ENCODE measurements around the gene DMRT3.
A peak's percentile ranks its signal among the peaks of the same experiment; 100 is the strongest.

The DMRT3 gene, protein sequence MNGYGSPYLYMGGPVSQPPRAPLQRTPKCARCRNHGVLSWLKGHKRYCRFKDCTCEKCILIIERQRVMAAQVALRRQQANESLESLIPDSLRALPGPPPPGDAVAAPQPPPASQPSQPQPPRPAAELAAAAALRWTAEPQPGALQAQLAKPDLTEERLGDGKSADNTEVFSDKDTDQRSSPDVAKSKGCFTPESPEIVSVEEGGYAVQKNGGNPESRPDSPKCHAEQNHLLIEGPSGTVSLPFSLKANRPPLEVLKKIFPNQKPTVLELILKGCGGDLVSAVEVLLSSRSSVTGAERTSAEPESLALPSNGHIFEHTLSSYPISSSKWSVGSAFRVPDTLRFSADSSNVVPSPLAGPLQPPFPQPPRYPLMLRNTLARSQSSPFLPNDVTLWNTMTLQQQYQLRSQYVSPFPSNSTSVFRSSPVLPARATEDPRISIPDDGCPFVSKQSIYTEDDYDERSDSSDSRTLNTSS

DNA sequence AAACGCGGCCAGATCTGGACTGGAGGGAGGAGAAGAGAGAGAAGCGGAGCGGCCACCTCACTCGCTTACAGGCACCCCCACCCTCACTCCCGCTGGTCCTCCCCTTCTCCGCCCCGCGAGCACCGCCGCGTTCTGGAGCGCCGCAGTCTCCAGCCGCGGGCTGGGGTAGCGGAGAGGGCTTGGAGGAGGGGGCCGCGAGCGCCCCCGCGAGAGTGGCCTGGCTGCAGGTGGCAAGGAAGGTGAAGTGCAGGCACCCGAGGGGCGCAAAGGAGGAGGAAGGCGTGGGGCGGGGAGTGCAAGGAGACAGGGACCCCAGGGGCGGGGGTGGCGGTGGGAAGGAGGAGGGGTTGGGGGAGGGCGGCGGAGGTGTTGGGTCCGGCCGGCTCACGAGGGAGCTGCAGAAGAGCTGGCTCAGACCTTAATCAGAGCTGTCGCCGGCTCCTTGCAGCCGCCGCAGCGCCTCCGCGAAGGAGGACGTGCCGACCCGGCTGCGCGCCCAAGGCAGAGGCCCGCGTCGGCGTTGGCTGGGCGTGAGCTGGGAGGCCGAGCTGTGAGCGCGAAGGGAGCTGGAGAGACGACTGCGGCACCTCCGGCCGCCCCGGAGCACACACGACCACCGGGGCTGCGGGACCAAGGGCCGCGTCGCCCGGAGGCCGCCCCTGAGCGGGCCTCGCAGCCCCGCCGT, at the start of gene DMRT3:
DMRT3 (plus strand) TSS at position 398 of the 685 bp plus-strand sequence. CDS start 347 bp downstream, outside the sequence.
- H3K27me3 Mint-ChIP-seq, result peaks cover 77% of the 10 kb centered on the region

DNA sequence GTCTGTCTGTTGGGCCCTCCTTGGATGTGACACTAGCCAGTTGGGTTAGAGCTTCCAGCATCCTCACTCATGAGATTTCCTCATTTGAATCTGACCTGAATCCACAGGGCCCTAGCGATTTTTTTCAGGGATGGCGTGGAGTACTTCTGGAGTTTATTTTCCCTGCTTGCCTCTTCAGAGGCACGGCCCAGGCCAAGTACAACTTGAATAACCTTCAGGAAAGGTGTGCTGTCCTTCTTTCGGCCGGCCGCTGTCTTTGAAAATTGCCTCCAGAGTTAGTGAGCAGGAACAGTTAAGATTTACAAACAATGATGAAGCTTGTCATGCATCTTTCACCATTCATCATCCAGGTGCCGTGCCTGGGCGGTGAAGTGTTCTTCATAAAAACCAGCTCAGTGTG, 49.5 kb upstream of the DMRT3 start:
- ATAC-seq, result no peak

More for the DNA sequence above, at the start of gene DMRT3:
- Mint-ChIP-seq H3K4me3 (peak within 1 kb of the TSS; percentile 14), H3K27ac (no peak within 1 kb of the TSS), H3K36me3 (ENCODE audit: low read depth) (no peaks in the 10 kb centered on the region), H3K9me3 (no peaks in the 10 kb centered on the region), H3K4me1 (peaks cover 12% of the 10 kb centered on the region)
- DNase-seq (no peak), ATAC-seq (peak; percentile 17)

DNA sequence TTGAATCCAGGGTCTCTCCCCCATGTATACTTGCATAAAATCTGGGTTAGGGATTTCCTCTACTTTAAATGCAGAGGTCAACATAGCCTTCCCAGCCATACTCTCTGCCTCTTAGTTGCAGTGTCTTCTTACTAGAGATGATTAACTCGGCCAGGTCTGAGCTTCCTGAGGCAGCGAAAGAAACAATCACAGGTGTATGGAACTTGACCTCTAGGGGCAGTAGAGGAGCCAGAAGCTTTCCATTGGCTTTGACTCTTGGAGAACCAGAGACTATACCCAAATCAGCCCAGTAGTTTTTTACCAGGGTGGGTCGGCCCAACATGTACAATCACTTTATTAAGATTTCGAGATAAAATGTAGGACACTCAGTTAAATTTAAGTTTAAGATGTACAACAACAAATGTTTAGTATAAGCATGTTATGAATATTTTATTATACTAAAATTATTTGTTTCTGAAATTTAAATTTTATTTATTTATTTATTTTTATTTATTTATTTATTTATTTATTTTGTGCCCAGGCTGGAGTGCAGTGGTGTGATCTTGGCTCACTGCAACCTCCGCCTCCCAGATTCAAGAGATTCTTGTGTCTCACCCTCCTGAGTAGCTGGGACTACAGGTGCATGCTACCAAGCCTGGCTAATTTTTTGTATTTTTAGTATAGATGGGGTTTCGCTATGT, 48.0 kb upstream of the DMRT3 start:
- DNase-seq (no peak), ATAC-seq (peak; percentile 52)
- Mint-ChIP-seq H3K27me3 (peaks cover 15% of the 10 kb centered on the region), H3K27ac (no peak overlapping the region), H3K36me3 (ENCODE audit: low read depth) (no peaks in the 10 kb centered on the region), H3K4me3 (no peak overlapping the region), H3K9me3 (no peaks in the 10 kb centered on the region), H3K4me1 (no peaks in the 10 kb centered on the region)

More for the DNA sequence above, 49.5 kb upstream of the DMRT3 start:
- H3K27ac Mint-ChIP-seq, result no peak overlapping the region
- no peak for DNase-seq
- H3K4me1 Mint-ChIP-seq, result no peaks in the 10 kb centered on the region
- no peaks in the 10 kb centered on the region for H3K9me3 Mint-ChIP-seq
- H3K4me3 Mint-ChIP-seq, result no peak overlapping the region
- H3K27me3 Mint-ChIP-seq, result peaks cover 18% of the 10 kb centered on the region
- no peaks in the 10 kb centered on the region for H3K36me3 Mint-ChIP-seq (ENCODE audit: low read depth)

DNA sequence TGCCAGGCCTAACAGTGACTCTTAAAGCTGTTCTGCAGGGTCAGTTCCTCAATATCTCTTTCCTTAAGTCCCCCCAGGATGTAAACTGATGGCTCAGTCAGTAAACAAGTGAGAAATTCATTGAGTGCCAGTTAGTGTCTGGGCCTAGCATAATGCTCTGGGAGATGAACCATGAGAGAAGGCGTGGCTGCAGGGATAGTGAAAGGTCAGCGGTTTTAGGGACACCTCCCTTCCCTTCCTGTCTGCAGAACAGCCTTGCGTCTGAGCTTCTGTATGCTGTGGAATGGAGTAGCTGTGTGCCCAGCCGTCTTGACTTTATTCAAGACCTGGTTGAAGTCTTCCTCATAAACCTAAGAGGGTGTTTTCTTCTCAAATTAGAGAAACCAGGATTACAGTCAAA, 46.7 kb upstream of the DMRT3 start:
- Mint-ChIP-seq H3K4me3 (no peak overlapping the region), H3K36me3 (ENCODE audit: low read depth) (no peaks in the 10 kb centered on the region), H3K27me3 (peaks cover 20% of the 10 kb centered on the region), H3K4me1 (no peaks in the 10 kb centered on the region), H3K9me3 (no peaks in the 10 kb centered on the region), H3K27ac (no peak overlapping the region)
- ATAC-seq (no peak), DNase-seq (no peak)

DNA sequence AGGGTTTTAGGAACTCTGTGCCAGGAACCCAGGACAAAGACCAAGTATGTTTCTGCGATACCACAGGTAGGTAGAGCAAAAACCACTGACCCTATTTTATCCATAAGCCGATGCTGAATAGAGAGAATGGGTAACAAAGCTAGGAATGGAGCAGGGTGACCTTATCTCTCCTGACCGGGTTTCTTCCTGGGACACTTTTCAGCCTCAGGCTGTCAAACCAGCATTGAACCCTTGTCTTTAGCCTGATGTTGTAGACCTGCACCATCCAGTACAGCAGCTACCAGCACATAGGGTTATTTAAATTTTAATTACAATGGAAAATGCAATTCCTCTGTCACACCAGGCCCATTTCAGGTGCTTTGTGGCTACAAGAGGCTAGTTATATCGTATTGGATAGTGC, 43.1 kb upstream of the DMRT3 start:
- Mint-ChIP-seq H3K4me1 (no peaks in the 10 kb centered on the region), H3K27me3 (peaks cover 35% of the 10 kb centered on the region), H3K4me3 (no peak overlapping the region), H3K9me3 (peaks cover 8% of the 10 kb centered on the region), H3K27ac (no peak overlapping the region), H3K36me3 (ENCODE audit: low read depth) (no peaks in the 10 kb centered on the region)
- DNase-seq (no peak), ATAC-seq (no peak)

DNA sequence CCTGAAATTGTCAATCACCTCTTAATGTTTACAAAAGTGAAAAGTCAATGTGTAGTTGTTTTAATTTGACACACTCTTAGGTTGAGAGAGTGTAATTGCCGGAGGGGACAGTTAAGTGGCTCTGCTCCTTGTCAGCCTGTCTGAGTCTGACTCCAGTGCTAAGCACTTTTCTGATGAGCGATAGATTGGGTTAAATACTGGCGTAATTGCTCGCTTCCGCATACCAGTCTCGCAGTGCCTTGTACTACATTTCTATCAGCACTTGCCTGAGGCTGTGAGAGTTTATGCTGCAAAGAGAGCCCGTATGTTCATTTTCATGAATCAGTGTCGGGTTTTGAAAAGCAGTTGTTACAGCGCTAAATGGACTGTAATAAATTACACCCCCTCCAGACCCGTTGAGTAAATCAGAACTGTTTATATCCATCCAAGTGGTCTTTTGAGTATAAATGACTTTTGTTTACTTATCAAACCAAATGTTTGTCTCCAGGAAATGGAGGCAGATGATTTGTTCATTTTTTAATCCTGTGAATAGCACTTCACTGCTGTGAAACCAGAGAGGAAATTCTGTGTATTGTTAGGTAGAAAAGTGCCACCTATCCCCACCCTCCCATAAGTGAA, 41.0 kb upstream of the DMRT3 start:
- Mint-ChIP-seq H3K27ac (no peak overlapping the region), H3K4me1 (no peaks in the 10 kb centered on the region), H3K36me3 (ENCODE audit: low read depth) (no peaks in the 10 kb centered on the region), H3K9me3 (peaks cover 8% of the 10 kb centered on the region), H3K4me3 (no peak overlapping the region), H3K27me3 (peaks cover 37% of the 10 kb centered on the region)
- no peak for DNase-seq
- ATAC-seq, result no peak

DNA sequence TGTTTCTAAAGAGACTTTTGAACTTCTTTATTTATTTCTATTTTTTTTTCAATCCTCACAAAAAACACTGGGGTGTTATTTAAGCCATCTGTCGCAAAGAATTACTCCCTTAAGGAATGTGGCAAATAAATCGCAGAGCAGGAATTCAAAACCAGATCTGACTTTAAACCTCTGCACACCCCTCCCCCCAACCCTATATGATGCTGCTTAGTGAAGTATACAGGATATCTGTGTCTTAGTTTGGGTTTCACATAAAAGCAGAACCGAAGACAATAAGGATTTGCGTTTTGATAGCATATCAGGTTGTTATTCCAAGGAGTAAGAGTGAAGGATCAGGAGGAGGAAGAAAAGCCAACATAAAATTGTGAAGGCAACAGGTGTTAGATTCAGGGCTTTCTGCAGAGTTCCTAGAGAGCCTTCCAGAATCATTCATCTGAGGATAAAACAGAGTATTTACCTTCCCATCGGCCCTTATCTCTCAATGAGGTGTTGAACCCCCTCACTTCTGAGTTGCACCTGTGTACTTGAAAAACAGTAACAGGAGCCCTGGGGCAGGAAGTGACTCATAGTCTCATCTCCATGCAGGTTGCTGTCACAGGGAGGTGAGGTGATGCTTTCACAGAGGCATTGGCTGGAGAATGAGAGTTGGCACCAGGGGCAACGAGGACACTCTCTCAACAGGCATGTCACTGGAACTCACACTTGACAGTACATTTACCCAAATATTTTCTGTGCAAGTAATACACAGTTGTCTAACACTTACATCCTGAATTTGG, 33.5 kb upstream of the DMRT3 start:
- Mint-ChIP-seq H3K27ac (no peak overlapping the region), H3K27me3 (peaks cover 33% of the 10 kb centered on the region), H3K9me3 (peaks cover 2% of the 10 kb centered on the region), H3K4me1 (no peaks in the 10 kb centered on the region), H3K4me3 (no peak overlapping the region), H3K36me3 (ENCODE audit: low read depth) (no peaks in the 10 kb centered on the region)
- DNase-seq (no peak), ATAC-seq (no peak)

DNA sequence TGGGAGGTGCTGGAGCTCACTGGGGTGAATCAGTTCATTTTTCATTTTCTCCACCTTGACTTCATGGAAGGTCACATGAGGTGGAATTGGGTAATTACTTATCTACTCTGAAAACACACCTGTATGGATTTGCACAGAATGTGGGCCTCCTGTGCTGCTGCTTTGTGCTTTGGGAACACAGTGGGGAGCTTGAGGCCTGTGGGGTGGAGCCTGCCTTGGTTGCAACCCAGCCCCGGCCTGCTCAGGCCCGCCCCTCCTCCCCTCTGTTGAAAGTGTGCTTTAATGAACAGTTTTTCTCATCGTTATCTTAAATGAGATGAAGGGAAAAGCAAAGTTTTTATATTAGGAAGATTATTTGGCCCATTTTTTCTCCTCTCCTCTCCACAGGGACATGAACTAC, 28.5 kb upstream of the DMRT3 start:
- Mint-ChIP-seq H3K36me3 (ENCODE audit: low read depth) (no peaks in the 10 kb centered on the region), H3K4me3 (no peak overlapping the region), H3K27me3 (peaks cover 33% of the 10 kb centered on the region), H3K9me3 (no peaks in the 10 kb centered on the region), H3K4me1 (no peaks in the 10 kb centered on the region), H3K27ac (no peak overlapping the region)
- ATAC-seq (no peak), DNase-seq (no peak)

DNA sequence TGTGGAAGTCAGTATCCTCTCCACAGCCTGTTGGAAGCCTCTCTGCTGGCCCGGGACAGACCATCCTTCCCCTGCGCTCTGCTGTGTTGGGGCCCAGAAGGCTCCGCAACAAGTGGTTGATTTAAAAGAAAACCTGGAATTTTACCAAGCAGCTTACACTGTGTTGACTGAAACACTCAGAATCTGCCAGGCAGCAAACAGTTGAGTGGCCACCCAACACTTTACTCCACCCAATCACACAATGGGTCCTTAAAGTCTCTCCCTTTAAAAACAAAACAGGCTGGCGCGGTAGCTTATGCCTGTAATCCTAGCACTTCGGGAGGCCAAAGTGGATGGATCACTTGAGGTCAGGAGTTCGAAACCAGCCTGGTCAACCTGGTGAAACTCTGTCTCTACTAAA, 28.0 kb upstream of the DMRT3 start:
- no peak for ATAC-seq
- Mint-ChIP-seq H3K4me3 (no peak overlapping the region), H3K9me3 (no peaks in the 10 kb centered on the region), H3K36me3 (ENCODE audit: low read depth) (no peaks in the 10 kb centered on the region), H3K4me1 (no peaks in the 10 kb centered on the region), H3K27ac (no peak overlapping the region), H3K27me3 (peaks cover 33% of the 10 kb centered on the region)
- DNase-seq, result no peak

DNA sequence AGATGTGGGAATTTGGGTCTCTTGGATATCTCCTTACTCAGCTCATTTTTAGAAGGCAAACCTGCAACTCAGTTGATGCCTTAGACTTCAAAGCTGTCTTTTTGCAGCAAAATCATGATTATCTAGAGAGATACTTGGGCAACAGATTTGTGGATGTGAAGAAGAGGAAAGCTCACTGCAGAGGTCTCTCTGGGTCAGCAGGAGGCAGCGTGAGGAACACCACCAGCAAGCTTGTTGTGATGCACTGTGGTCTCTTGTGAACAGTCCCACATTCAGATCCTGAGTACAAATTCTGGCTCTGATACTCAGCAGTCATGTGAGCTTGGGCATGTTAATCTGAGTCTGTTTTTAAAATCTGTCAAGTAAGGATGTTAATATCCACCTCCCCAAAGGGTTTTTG, 26.3 kb upstream of the DMRT3 start:
- no peaks in the 10 kb centered on the region for H3K36me3 Mint-ChIP-seq (ENCODE audit: low read depth)
- H3K4me1 Mint-ChIP-seq, result no peaks in the 10 kb centered on the region
- no peak for DNase-seq
- no peaks in the 10 kb centered on the region for H3K9me3 Mint-ChIP-seq
- H3K4me3 Mint-ChIP-seq, result no peak overlapping the region
- H3K27me3 Mint-ChIP-seq, result peaks cover 30% of the 10 kb centered on the region
- no peak overlapping the region for H3K27ac Mint-ChIP-seq
- no peak for ATAC-seq

DNA sequence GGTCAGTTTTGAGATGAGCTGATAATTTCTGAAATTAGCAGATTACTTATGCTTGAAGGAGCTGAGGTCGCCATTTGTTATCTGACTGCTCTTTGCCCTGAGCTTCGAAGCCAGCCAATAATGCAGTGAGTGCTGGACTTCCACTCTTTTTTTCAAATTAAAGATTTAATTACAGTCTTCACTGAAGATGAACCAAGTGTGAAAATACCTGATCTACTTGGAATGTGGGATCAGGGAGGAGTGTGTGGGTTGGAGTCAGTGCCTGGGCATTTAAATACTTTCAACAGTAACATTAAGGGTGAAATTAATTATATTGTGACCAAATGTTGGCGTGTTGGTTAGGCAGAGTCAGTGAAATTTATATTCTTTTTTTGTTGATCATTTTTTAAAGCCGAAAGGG, 23.9 kb upstream of the DMRT3 start:
- ATAC-seq, result no peak
- Mint-ChIP-seq H3K27ac (no peak overlapping the region), H3K4me3 (no peak overlapping the region), H3K9me3 (no peaks in the 10 kb centered on the region), H3K36me3 (ENCODE audit: low read depth) (no peaks in the 10 kb centered on the region), H3K4me1 (no peaks in the 10 kb centered on the region), H3K27me3 (peaks cover 20% of the 10 kb centered on the region)
- no peak for DNase-seq

DNA sequence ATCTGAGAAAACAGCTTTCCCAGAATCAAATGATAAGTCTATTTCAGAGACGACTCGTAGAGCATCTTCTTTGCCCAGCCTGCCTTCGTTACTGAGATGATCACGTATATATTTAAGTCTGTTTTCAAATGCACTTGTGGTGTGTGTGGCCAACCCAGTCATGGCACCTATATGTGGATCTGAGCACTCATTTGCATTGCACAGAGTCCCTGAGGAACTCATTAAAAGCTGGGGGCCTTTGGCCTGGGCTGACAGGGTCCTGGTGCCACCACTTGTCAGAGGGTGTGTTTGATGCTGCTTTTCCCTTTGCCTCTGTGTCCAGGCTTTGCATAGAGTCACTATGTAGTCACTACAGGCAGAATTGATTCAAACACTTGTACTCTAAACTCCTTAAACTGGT, 17.4 kb upstream of the DMRT3 start:
- Mint-ChIP-seq H3K27me3 (peaks cover 43% of the 10 kb centered on the region), H3K27ac (no peak overlapping the region), H3K36me3 (ENCODE audit: low read depth) (no peaks in the 10 kb centered on the region), H3K4me3 (no peak overlapping the region), H3K9me3 (no peaks in the 10 kb centered on the region), H3K4me1 (no peaks in the 10 kb centered on the region)
- no peak for ATAC-seq
- DNase-seq, result no peak

DNA sequence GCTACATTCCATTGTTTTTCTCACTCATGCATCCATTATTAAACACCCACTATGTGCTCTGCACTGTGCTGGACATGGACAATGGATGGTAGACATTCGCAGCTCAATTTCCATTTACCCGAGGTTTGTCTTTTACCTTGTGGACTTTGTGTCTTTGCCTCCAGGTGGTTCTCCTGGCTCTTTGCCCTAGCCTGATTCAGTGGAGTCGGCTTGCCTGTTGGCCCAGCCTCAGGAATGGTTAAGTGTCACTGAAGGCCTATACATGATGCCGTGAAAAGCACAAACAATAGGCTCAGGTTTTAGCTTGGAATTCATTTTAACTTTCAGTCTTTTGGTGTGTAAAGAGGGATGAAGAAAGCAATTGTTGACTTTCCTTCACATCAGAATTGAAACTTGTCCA, 16.5 kb upstream of the DMRT3 start:
- peaks cover 51% of the 10 kb centered on the region for H3K27me3 Mint-ChIP-seq
- no peaks in the 10 kb centered on the region for H3K9me3 Mint-ChIP-seq
- no peak for DNase-seq
- no peak overlapping the region for H3K27ac Mint-ChIP-seq
- no peak for ATAC-seq
- no peak overlapping the region for H3K4me3 Mint-ChIP-seq
- no peaks in the 10 kb centered on the region for H3K36me3 Mint-ChIP-seq (ENCODE audit: low read depth)
- no peaks in the 10 kb centered on the region for H3K4me1 Mint-ChIP-seq

DNA sequence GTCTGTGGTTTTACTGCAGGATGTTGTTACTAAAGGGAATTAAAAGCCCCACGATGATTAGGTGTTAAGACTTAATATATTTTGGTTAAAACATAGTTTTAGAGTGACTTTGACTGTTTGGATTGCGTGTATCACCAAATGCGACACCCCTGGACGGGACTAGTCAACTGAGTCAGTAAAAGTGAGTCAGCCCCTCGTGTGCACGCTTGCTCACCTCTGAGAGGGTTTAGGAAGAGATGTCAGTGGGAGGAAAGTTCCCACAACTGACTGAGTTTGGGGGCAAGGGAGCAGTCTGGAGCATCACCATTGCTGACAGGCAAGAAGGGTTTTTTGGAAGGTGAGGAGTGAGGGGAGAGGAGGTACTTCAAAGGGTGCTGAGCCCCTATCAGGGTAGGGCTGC, 14.4 kb upstream of the DMRT3 start:
- no peak overlapping the region for H3K4me3 Mint-ChIP-seq

More for the DNA sequence above, 14.4 kb upstream of the DMRT3 start:
- Mint-ChIP-seq H3K27me3 (peaks cover 67% of the 10 kb centered on the region), H3K9me3 (no peaks in the 10 kb centered on the region), H3K4me1 (no peaks in the 10 kb centered on the region), H3K27ac (no peak overlapping the region), H3K36me3 (ENCODE audit: low read depth) (no peaks in the 10 kb centered on the region)
- DNase-seq (no peak), ATAC-seq (no peak)

Data from activated naive CD8-positive, alpha-beta T cell treated with anti-CD3 and anti-CD28 coated beads, Interleukin-2, amount 50 U/mL, for 24 hours (primary cell).